NT2/D1 (cell line): ENCODE measurements around the gene SLC4A1AP.

Experiments used
- SUZ12 ChIP-seq: IDR thresholded peaks from 2 replicates; pipeline ENCODE4 v1.6.1; 2011; ENCODE audit not compliant: insufficient read length, insufficient read depth; ENCODE audit errors: extremely low read depth
- YY1 ChIP-seq: IDR thresholded peaks from 2 replicates; pipeline ENCODE4 v1.6.1; 2011; ENCODE audit not compliant: insufficient read length, insufficient read depth
- ZNF274 ChIP-seq: IDR thresholded peaks from 2 replicates; pipeline ENCODE4 v1.6.1; 2011; ENCODE audit warnings: mild to moderate bottlenecking, low read depth, low read length

GRCh38 chr2:27730261-27730662, 66.6 kb downstream of the SLC4A1AP start:
- TF ChIP-seq ZNF274 = no peak
- no peak for TF ChIP-seq SUZ12
- TF ChIP-seq YY1 = no peak
